Trophoblast cell (in vitro differentiated cells and primary cell): ENCODE data around the gene CTCF.
A peak's percentile ranks its signal among the peaks of the same experiment; 100 is the strongest.

Experiments
- DNase-seq, 2 donors: peaks; one replicate each; pipeline ENCODE4 v3.0.0-alpha.2; 2016
- H2AFZ ChIP-seq: 2 replicates; pipeline ENCODE4 v1.6.1; 2013; ENCODE audit warnings: low read length, moderate library complexity, mild to moderate bottlenecking; ENCODE audit not compliant: insufficient read depth, poor library complexity
- H2AK5ac ChIP-seq: 2 replicates; pipeline ENCODE4 v1.6.1; 2013; ENCODE audit warnings: mild to moderate bottlenecking, low read length
- H2BK120ac ChIP-seq: 2 replicates; pipeline ENCODE4 v1.6.1; 2013; ENCODE audit warnings: low read length, mild to moderate bottlenecking, moderate library complexity; ENCODE audit not compliant: insufficient read depth, poor library complexity
- H2BK12ac ChIP-seq: 2 replicates; pipeline ENCODE4 v1.6.1; 2013; ENCODE audit warnings: mild to moderate bottlenecking, low read length, moderate library complexity
- H2BK5ac ChIP-seq: 2 replicates; pipeline ENCODE4 v1.6.1; 2013; ENCODE audit warnings: low read length, low read depth, moderate library complexity, mild to moderate bottlenecking; ENCODE audit not compliant: poor library complexity
- H3K14ac ChIP-seq: 2 replicates; pipeline ENCODE4 v1.6.1; 2013; ENCODE audit warnings: mild to moderate bottlenecking, low read length
- H3K18ac ChIP-seq: 2 replicates; pipeline ENCODE4 v1.6.1; 2013; ENCODE audit warnings: mild to moderate bottlenecking, low read length
- H3K23ac ChIP-seq: 2 replicates; pipeline ENCODE4 v1.6.1; 2013; ENCODE audit warnings: low read length
- H3K27ac ChIP-seq: 2 replicates; pipeline ENCODE4 v1.5.1; 2013; ENCODE audit warnings: low read depth, mild to moderate bottlenecking, inconsistent platforms, low read length, moderate library complexity
- H3K27me3 ChIP-seq: 2 replicates; pipeline ENCODE4 v1.6.1; 2013; ENCODE audit warnings: inconsistent platforms, mild to moderate bottlenecking, low read length, moderate library complexity; ENCODE audit not compliant: insufficient read depth
- H3K36me3 ChIP-seq, 2 experiments: 1 replicate in 1 of 2; 2 replicates in 1 of 2; pipeline ENCODE4 v1.6.1; 2013; ENCODE audit warnings: low read length in 2 of 2, mild to moderate bottlenecking in 2 of 2, moderate library complexity in 1 of 2; ENCODE audit not compliant: insufficient read depth in 2 of 2, control insufficient read depth in 1 of 2
- H3K4ac ChIP-seq: 2 replicates; pipeline ENCODE4 v1.6.1; 2013; ENCODE audit warnings: low read depth, mild to moderate bottlenecking, low read length, moderate library complexity
- H3K4me1 ChIP-seq, 2 experiments: 1 replicate in 1 of 2; 2 replicates in 1 of 2; pipeline ENCODE4 v1.6.1; 2013; ENCODE audit warnings: low read length in 2 of 2, mild to moderate bottlenecking in 2 of 2, moderate library complexity in 1 of 2; ENCODE audit not compliant: insufficient read depth in 2 of 2, control insufficient read depth in 1 of 2
- H3K4me2 ChIP-seq: 2 replicates; pipeline ENCODE4 v1.6.1; 2013; ENCODE audit warnings: inconsistent platforms, mild to moderate bottlenecking, low read length, moderate library complexity
- H3K4me3 ChIP-seq: 2 replicates; pipeline ENCODE4 v1.5.1; 2013; ENCODE audit warnings: mild to moderate bottlenecking, low read depth, low read length, inconsistent platforms
- H3K79me1 ChIP-seq: one replicate; pipeline ENCODE4 v1.6.1; 2013; ENCODE audit warnings: low read length
- H3K79me2 ChIP-seq: 2 replicates; pipeline ENCODE4 v1.6.1; 2013; ENCODE audit warnings: low read length, mild to moderate bottlenecking; ENCODE audit not compliant: control insufficient read depth, insufficient read depth, poor library complexity
- H3K9ac ChIP-seq: 2 replicates; pipeline ENCODE4 v1.6.1; 2013; ENCODE audit warnings: mild to moderate bottlenecking, low read length
- H3K9me3 ChIP-seq: 2 replicates; pipeline ENCODE4 v1.6.1; 2013; ENCODE audit warnings: low read depth, mild to moderate bottlenecking, control low read depth, inconsistent platforms, low read length; ENCODE audit not compliant: insufficient read depth
- H4K12ac ChIP-seq: 2 replicates; pipeline ENCODE4 v1.6.1; 2013; ENCODE audit warnings: low read depth, mild to moderate bottlenecking, low read length, moderate library complexity
- H4K8ac ChIP-seq: 2 replicates; pipeline ENCODE4 v1.6.1; 2013; ENCODE audit warnings: low read depth, mild to moderate bottlenecking, low read length, moderate library complexity
- H4K91ac ChIP-seq: one replicate; pipeline ENCODE4 v1.6.1; 2013; ENCODE audit warnings: low read depth, mild to moderate bottlenecking, low read length, moderate library complexity
- WGBS: extraction: QIAGEN DNeasy Blood & Tissue Kit; methylation state at CpG from one replicate; pipeline ENCODE4 v1.1.7; 2013; ENCODE audit warnings: missing lambda C conversion rate; ENCODE audit not compliant: insufficient read length, insufficient coverage; ENCODE audit errors: extremely low coverage; 5-methylcytosine and 5-hydroxymethylcytosine counted together

Gene CTCF

GRCh38 chr16:67648088-67648763, 85.9 kb downstream of the CTCF start:
- H3K4me3 ChIP-seq: no peak overlapping the region
- no peak overlapping the region for H4K8ac ChIP-seq
- no peak overlapping the region for H4K91ac ChIP-seq
- H3K9ac ChIP-seq: no peak overlapping the region
- H3K18ac ChIP-seq: no peak overlapping the region
- H2BK12ac ChIP-seq: no peak overlapping the region
- no peak overlapping the region for H3K27ac ChIP-seq
- no peak overlapping the region for H3K4ac ChIP-seq
- peaks cover 9% of the 10 kb centered on the region for H3K9me3 ChIP-seq
- H3K79me2 ChIP-seq: no peaks in the 10 kb centered on the region
- H3K27me3 ChIP-seq: no peaks in the 10 kb centered on the region
- WGBS: no CpG with 5 or more reads among the region's 65 CpGs
- no peaks in the 10 kb centered on the region for H3K79me1 ChIP-seq
- no peak overlapping the region for H2AFZ ChIP-seq
- H2AK5ac ChIP-seq: no peak overlapping the region
- DNase-seq: no peak
- H3K36me3 ChIP-seq: no peaks in the 10 kb centered on the region
- no peak overlapping the region for H2BK5ac ChIP-seq
- no peak overlapping the region for H3K23ac ChIP-seq
- no peak overlapping the region for H4K12ac ChIP-seq
- no peak overlapping the region for H2BK120ac ChIP-seq
- peaks cover 5 to 7% of the 10 kb centered on the region in 2 experiments for H3K4me1 ChIP-seq
- H3K4me2 ChIP-seq: no peak overlapping the region
- H3K14ac ChIP-seq: no peak overlapping the region

DNA sequence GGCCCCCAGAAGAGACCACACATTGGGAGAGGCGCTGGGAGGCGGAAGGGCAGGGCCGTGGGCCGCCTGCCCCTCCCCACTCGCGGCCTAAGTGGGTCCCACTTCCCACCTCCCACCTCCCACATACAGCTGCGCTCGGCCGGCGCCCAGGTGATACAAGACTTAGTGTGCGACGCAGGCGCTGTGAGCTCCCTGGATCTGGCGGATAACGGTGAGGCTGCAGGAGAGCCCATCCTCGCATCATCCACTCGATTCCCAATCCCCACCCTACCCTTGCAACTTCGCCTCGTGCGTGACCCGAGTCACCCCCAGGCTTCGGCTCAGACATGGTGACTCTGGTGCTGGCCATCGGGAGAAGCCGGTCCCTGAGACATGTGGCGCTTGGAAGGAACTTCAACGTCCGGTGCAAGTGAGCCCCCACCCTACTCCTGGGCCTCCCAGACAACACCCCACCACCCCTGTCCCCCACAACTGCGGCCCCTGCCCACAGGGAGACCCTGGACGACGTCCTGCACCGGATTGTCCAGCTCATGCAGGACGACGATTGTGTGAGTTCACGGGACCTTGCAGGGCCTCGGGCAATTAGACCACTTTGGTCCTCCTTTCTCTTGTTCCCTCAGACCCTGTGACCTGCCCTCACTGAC, 86.6 kb downstream of the CTCF start:
- no peaks in the 10 kb centered on the region for H3K79me1 ChIP-seq
- no peak overlapping the region for H3K4me3 ChIP-seq
- no peak overlapping the region for H3K18ac ChIP-seq
- H2BK5ac ChIP-seq: no peak overlapping the region
- peaks cover 9% of the 10 kb centered on the region for H3K9me3 ChIP-seq
- no peak for DNase-seq
- H3K4ac ChIP-seq: no peak overlapping the region
- H2BK120ac ChIP-seq: no peak overlapping the region
- no peak overlapping the region for H3K9ac ChIP-seq
- H3K27ac ChIP-seq: no peak overlapping the region
- no peak overlapping the region for H3K23ac ChIP-seq
- no peak overlapping the region for H4K12ac ChIP-seq
- H3K27me3 ChIP-seq: no peaks in the 10 kb centered on the region
- no peaks in the 10 kb centered on the region for H3K36me3 ChIP-seq
- no peaks in the 10 kb centered on the region for H3K79me2 ChIP-seq
- no peak overlapping the region for H2AFZ ChIP-seq
- H4K8ac ChIP-seq: no peak overlapping the region
- no peak overlapping the region for H2BK12ac ChIP-seq
- no peak overlapping the region for H2AK5ac ChIP-seq
- WGBS: no CpG with 5 or more reads among the region's 35 CpGs
- no peak overlapping the region for H3K4me2 ChIP-seq
- H3K4me1 ChIP-seq: peaks cover 9 to 12% of the 10 kb centered on the region in 2 experiments
- no peak overlapping the region for H3K14ac ChIP-seq
- H4K91ac ChIP-seq: no peak overlapping the region

- no peaks in the 10 kb centered on the region for H3K79me1 ChIP-seq
- H3K36me3 ChIP-seq: no peaks in the 10 kb centered on the region
- H4K8ac ChIP-seq: no peak overlapping the region
- no peak overlapping the region for H3K4ac ChIP-seq
- no peak overlapping the region for H3K4me3 ChIP-seq
- no peak overlapping the region for H4K12ac ChIP-seq
- no peak overlapping the region for H2BK120ac ChIP-seq
- peaks cover 8 to 11% of the 10 kb centered on the region in 2 experiments for H3K4me1 ChIP-seq
- H3K27me3 ChIP-seq: no peaks in the 10 kb centered on the region
- H3K27ac ChIP-seq: no peak overlapping the region
- no peaks in the 10 kb centered on the region for H3K79me2 ChIP-seq
- H3K9me3 ChIP-seq: peaks cover 9% of the 10 kb centered on the region
- no peak overlapping the region for H2AK5ac ChIP-seq
- H2AFZ ChIP-seq: no peak overlapping the region
- H3K18ac ChIP-seq: no peak overlapping the region
- no peak overlapping the region for H3K23ac ChIP-seq
- no CpG with 5 or more reads among the region's 34 CpGs for WGBS
- no peak overlapping the region for H2BK5ac ChIP-seq
- no peak overlapping the region for H3K14ac ChIP-seq
- DNase-seq: peak; percentile 72 to 82
- no peak overlapping the region for H3K9ac ChIP-seq
- H3K4me2 ChIP-seq: no peak overlapping the region
- no peak overlapping the region for H2BK12ac ChIP-seq
- no peak overlapping the region for H4K91ac ChIP-seq
Measured at GRCh38 chr16:67649494-67649931, 87.2 kb downstream of the CTCF start.

- Histone ChIP-seq H4K8ac (no peak overlapping the region), H4K12ac (no peak overlapping the region), H3K4me3 (no peak overlapping the region), H3K4me1 (peaks cover 7 to 10% of the 10 kb centered on the region in 2 experiments), H3K36me3 (no peaks in the 10 kb centered on the region), H3K4me2 (no peak overlapping the region), H3K9ac (no peak overlapping the region), H3K79me2 (no peaks in the 10 kb centered on the region), H4K91ac (no peak overlapping the region), H3K27ac (no peak overlapping the region), H2BK5ac (no peak overlapping the region), H3K23ac (no peak overlapping the region), H3K9me3 (peaks cover 9% of the 10 kb centered on the region), H2AFZ (no peak overlapping the region), H3K27me3 (no peaks in the 10 kb centered on the region), H3K14ac (no peak overlapping the region), H2BK120ac (no peak overlapping the region), H3K4ac (no peak overlapping the region), H3K18ac (no peak overlapping the region), H2AK5ac (no peak overlapping the region), H2BK12ac (no peak overlapping the region), H3K79me1 (no peaks in the 10 kb centered on the region)
- no peak for DNase-seq
- WGBS: no CpG with 5 or more reads among the region's 8 CpGs
Measured at GRCh38 chr16:67650023-67650422, 87.7 kb downstream of the CTCF start.
